Osteoblast (primary cell): Measurements from ENCODE around the gene SIRPB2. TPM values are rescaled to one million over a fixed set of nuclear protein-coding genes. Genes with fewer than 3 reads are reported as not detected.

Experiments
- DNase-seq: peaks from one replicate; pipeline ENCODE4 v3.0.0; 2011; ENCODE audit warnings: low spot score, mixed read lengths; ENCODE audit not compliant: insufficient read length; ENCODE audit errors: missing footprints
- H2AFZ ChIP-seq: 2 replicates; pipeline ENCODE4 v1.6.0; 2011; ENCODE audit warnings: mild to moderate bottlenecking, low read length
- H3K27ac ChIP-seq: 2 replicates; pipeline ENCODE4 v1.5.1; 2011; ENCODE audit warnings: mild to moderate bottlenecking, low read depth, low read length, moderate library complexity
- H3K27me3 ChIP-seq: 2 replicates; pipeline ENCODE4 v1.6.0; 2012; ENCODE audit warnings: mild to moderate bottlenecking, control low read depth, inconsistent platforms, low read length, moderate library complexity; ENCODE audit not compliant: insufficient read depth
- H3K36me3 ChIP-seq: 2 replicates; pipeline ENCODE4 v1.5.1; 2011; ENCODE audit warnings: mild to moderate bottlenecking, low read length, control low read depth, moderate library complexity; ENCODE audit not compliant: insufficient read depth
- H3K4me1 ChIP-seq: 2 replicates; pipeline ENCODE4 v1.5.1; 2011; ENCODE audit warnings: mild to moderate bottlenecking, low read length, control low read depth, moderate library complexity; ENCODE audit not compliant: insufficient read depth
- H3K4me2 ChIP-seq: 2 replicates; pipeline ENCODE4 v1.6.0; 2011; ENCODE audit warnings: mild to moderate bottlenecking, low read length; ENCODE audit not compliant: insufficient read depth
- H3K4me3 ChIP-seq: fragments of 200-600 bp; sonication (generic); 3 replicates; pipeline ENCODE4 v1.5.1; 2012; ENCODE audit warnings: mild to moderate bottlenecking, low read length, inconsistent platforms; ENCODE audit not compliant: insufficient read depth
- H3K79me2 ChIP-seq: 2 replicates; pipeline ENCODE4 v1.6.0; 2012; ENCODE audit warnings: mild to moderate bottlenecking, low read length, control low read depth, inconsistent platforms; ENCODE audit not compliant: insufficient read depth
- H3K9me3 ChIP-seq: 2 replicates; pipeline ENCODE4 v1.5.1; 2011; ENCODE audit warnings: low read depth, low read length, control low read depth
- H4K20me1 ChIP-seq: 2 replicates; pipeline ENCODE4 v1.6.0; 2012; ENCODE audit warnings: mild to moderate bottlenecking, low read length, control low read depth; ENCODE audit not compliant: insufficient read depth
- total RNA-seq: library from RNA; depleted of rRNA; stranded (reverse); fragments of >200 nt; gene quantifications from 2 replicates; pipeline ENCODE4 v1.2.3, GENCODE V29; 2012
- TF ChIP-seq, protein P1 (sequence below): IDR thresholded peaks from 2 replicates; pipeline ENCODE4 v1.5.1; 2011; ENCODE audit warnings: mild to moderate bottlenecking, low read depth, low read length, moderate library complexity; ENCODE audit errors: extremely low read depth

SIRPB2 gene
- total RNA-seq, 1 donor: under 0.01 TPM

DNA sequence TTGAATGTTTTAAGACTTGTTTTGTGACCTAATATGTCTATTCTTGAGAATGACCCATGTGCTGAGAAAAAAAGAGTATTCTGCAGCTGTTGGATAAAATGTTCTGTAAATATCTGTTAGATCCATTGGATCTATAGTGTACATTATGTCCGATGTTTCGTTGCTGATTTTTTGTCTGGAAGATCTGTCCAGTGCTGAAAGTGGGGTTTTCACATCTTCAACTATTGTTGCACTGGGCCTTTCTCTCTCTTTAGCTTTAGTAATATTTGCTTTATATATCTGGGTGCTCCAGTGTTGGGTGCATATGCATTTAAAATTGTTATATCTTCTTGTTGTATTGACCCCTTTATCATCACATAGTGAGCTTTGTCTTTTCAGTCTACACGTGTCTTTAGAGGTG lies 5.7 kb upstream of the SIRPB2 start:
- H3K9me3 ChIP-seq: no peaks in the 10 kb centered on the region
- H3K79me2 ChIP-seq: no peaks in the 10 kb centered on the region
- no peaks in the 10 kb centered on the region for H4K20me1 ChIP-seq
- H3K4me1 ChIP-seq: no peaks in the 10 kb centered on the region
- no peak overlapping the region for H3K27ac ChIP-seq
- no peaks in the 10 kb centered on the region for H3K36me3 ChIP-seq
- TF ChIP-seq, protein P1, sequence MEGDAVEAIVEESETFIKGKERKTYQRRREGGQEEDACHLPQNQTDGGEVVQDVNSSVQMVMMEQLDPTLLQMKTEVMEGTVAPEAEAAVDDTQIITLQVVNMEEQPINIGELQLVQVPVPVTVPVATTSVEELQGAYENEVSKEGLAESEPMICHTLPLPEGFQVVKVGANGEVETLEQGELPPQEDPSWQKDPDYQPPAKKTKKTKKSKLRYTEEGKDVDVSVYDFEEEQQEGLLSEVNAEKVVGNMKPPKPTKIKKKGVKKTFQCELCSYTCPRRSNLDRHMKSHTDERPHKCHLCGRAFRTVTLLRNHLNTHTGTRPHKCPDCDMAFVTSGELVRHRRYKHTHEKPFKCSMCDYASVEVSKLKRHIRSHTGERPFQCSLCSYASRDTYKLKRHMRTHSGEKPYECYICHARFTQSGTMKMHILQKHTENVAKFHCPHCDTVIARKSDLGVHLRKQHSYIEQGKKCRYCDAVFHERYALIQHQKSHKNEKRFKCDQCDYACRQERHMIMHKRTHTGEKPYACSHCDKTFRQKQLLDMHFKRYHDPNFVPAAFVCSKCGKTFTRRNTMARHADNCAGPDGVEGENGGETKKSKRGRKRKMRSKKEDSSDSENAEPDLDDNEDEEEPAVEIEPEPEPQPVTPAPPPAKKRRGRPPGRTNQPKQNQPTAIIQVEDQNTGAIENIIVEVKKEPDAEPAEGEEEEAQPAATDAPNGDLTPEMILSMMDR: no peak
- peaks cover 55% of the 10 kb centered on the region for H3K27me3 ChIP-seq
- no peak overlapping the region for H2AFZ ChIP-seq
- no peak overlapping the region for H3K4me3 ChIP-seq
- no peak for DNase-seq
- H3K4me2 ChIP-seq: no peak overlapping the region

DNA sequence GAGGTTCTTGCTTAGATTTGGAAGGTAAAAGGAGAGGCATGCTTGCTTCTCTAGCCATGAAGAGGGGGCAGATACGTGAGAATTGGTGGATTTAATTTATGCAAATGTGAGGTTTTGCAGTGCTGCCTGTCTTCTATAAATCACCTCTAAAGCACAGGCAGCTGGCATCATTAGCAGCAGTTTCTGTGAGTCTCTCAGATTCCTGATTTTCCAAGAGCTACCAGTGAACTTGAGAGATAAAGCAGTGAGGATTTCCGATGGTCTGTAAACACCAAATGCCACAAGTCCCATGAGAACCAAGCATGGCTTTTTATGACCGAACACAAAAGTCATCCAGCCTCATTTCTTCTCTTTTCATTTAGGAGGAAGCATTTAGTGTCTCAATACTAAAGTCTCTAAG lies 3.2 kb upstream of the SIRPB2 start:
- no peak for DNase-seq
- H3K4me3 ChIP-seq: no peak overlapping the region
- H3K27me3 ChIP-seq: peaks cover 50% of the 10 kb centered on the region
- no peak overlapping the region for H3K27ac ChIP-seq
- TF ChIP-seq, protein P1: no peak
- no peak overlapping the region for H2AFZ ChIP-seq
- H3K9me3 ChIP-seq: no peaks in the 10 kb centered on the region
- no peaks in the 10 kb centered on the region for H3K4me1 ChIP-seq
- no peaks in the 10 kb centered on the region for H3K36me3 ChIP-seq
- H3K79me2 ChIP-seq: no peaks in the 10 kb centered on the region
- H4K20me1 ChIP-seq: no peaks in the 10 kb centered on the region
- no peak overlapping the region for H3K4me2 ChIP-seq

DNA sequence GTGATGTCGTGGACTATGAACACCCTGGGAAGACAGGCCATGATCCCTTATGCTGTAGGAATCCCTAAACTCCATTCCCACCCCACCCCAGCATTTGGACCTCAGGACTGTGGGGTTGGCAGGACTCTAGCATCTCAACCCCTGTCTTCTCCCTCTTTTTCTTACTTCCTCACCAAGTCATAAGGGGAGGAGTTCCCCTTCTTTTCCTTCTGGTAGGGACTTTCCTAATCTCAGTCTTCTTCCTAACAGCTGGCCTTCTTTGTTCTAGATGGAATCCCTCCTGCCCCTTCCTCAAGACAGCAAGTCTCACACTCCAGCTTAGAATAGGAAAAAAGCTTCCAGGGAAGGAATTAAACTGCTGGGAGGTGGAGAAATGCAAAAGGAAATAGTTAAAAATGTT lies 2.3 kb upstream of the SIRPB2 start:
- TF ChIP-seq, protein P1: no peak
- Histone ChIP-seq H3K4me1 (no peaks in the 10 kb centered on the region), H3K79me2 (no peaks in the 10 kb centered on the region), H3K27me3 (peaks cover 50% of the 10 kb centered on the region), H4K20me1 (no peaks in the 10 kb centered on the region), H3K36me3 (no peaks in the 10 kb centered on the region), H3K4me2 (no peak overlapping the region), H3K4me3 (no peak overlapping the region), H2AFZ (no peak overlapping the region), H3K9me3 (no peaks in the 10 kb centered on the region), H3K27ac (no peak overlapping the region)
- DNase-seq: no peak

DNA sequence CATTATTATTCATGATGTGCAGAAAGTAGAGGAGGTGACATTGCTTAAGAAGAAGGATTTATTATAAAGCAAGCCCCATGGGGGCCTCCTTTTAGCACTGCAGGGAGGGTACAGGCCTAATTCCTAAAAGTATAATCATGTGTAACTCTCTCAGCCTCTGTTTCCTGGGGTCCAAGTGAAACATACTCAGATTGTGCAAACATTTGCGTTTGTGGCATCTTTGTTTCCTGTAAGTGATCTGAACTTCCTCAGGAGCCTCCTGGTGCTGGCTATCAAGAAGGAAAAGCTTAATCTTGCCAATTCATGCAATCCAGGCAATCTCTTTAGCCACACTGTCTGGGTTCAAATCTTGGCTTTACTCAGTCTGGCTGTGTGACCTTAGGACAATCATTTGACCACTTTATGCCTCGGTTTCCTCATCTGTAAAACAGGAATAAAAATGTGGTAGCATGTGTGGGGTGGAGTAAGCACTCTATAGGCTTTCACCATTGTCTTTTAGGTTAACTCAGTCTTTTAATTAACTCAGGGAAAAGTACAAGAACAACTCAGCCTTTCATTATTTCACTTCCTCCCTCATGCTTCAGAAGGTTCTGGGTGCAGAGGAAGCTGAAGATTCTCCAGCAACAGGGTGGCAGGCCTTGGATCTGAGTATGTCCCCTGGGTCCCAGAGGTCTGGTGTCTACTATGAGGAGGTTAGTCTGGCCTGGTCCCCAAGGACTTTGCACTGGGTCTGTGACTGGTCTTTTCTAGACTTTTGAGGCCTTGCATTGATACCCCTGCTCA lies 831 bp upstream of the SIRPB2 start:
- H3K9me3 ChIP-seq: no peaks in the 10 kb centered on the region
- H3K4me3 ChIP-seq: no peak overlapping the region
- peaks cover 57% of the 10 kb centered on the region for H3K27me3 ChIP-seq
- no peak for DNase-seq
- no peaks in the 10 kb centered on the region for H3K79me2 ChIP-seq
- no peaks in the 10 kb centered on the region for H4K20me1 ChIP-seq
- no peaks in the 10 kb centered on the region for H3K36me3 ChIP-seq
- H3K27ac ChIP-seq: no peak overlapping the region
- TF ChIP-seq, protein P1: no peak
- no peak overlapping the region for H3K4me2 ChIP-seq
- H2AFZ ChIP-seq: no peak overlapping the region
- no peaks in the 10 kb centered on the region for H3K4me1 ChIP-seq
